Heart right ventricle (tissue), 16 donors: ENCODE data around the gene SALL4. TPM values are rescaled to one million over a fixed set of nuclear protein-coding genes. Genes with fewer than 3 reads are reported as not detected.

Experiments used
- ATAC-seq, 8 donors: fragments of 200-7000 bp; cut with Tn5 transposase; one replicate each; pipeline ENCODE4 v1.9.1; 2020; ENCODE audit warnings: mild to moderate bottlenecking in 8 of 8, moderate library complexity in 8 of 8, moderate number of reproducible peaks in 1 of 8
- DNase-seq, 2 donors: peaks; one replicate each; pipeline ENCODE4 v3.0.0-alpha.2; 2020
- H3K27ac ChIP-seq, 10 donors: fragments of 200-600 bp; sonication (generic) in 2 of 10; one replicate each; pipeline versions ENCODE4 v1.5.0 to v1.8.0; 2020 to 2022; ENCODE audit warnings: mild to moderate bottlenecking in 3 of 10
- H3K27me3 ChIP-seq, 7 donors: fragments of 200-600 bp; one replicate each; pipeline ENCODE4 v1.8.0; 2021 to 2022; ENCODE audit warnings: mild to moderate bottlenecking in 2 of 7
- H3K36me3 ChIP-seq, 9 donors: fragments of 200-600 bp; sonication (generic) in 1 of 9; one replicate each; pipeline versions ENCODE4 v1.5.0 to v1.8.0; 2020 to 2022; ENCODE audit warnings: mild to moderate bottlenecking in 2 of 9
- H3K4me1 ChIP-seq, 9 donors: fragments of 200-600 bp; sonication (generic) in 1 of 9; one replicate each; pipeline versions ENCODE4 v1.5.0 to v1.8.0; 2020 to 2022; ENCODE audit warnings: mild to moderate bottlenecking in 4 of 9
- H3K4me3 ChIP-seq, 10 donors: fragments of 200-600 bp; sonication (generic) in 2 of 10; one replicate each; pipeline versions ENCODE4 v1.5.0 to v1.8.0; 2020 to 2022; ENCODE audit warnings: mild to moderate bottlenecking in 7 of 10, moderate library complexity in 2 of 10
- H3K9me3 ChIP-seq, 11 donors: fragments of 200-600 bp in 10 of 11; sonication (generic) in 2 of 11; one replicate each; pipeline versions ENCODE4 v1.5.0 to v1.8.0; 2013 to 2022; ENCODE audit warnings: mild to moderate bottlenecking in 2 of 11, control low read depth in 1 of 11, moderate library complexity in 1 of 11
- WGBS, 2 donors: extraction: QIAGEN DNeasy Blood & Tissue Kit; methylation state at CpG; one replicate each; pipeline ENCODE4 v1.1.7; 2013; ENCODE audit warnings: inconsistent platforms in 1 of 2; 5-methylcytosine and 5-hydroxymethylcytosine counted together
- intact Hi-C, 10 donors: fragments of 100-400 bp; cut with DNase I; formaldehyde crosslinking; loops; one replicate each; pipeline versions ENCODE4 v1.11.1 to v1.14.2; 2022
- polyA plus RNA-seq, 2 donors: library from polyadenylated mRNA; stranded (reverse); fragments of 200-250 nt; gene quantifications; one replicate each; pipeline ENCODE4 v1.2.3, GENCODE V29; 2013
- total RNA-seq, 10 donors: library from RNA; stranded (reverse); fragmentation: NEBNext Ultra II Directional in 3 of 10; extraction: Animal tissue kit (Norgen Biotek cat#: 25700) in 3 of 10; gene quantifications; one replicate each; pipeline versions ENCODE4 v1.2.1 to v1.2.4, GENCODE V29; 2021 to 2023
- TF ChIP-seq, protein P1 (sequence below), 9 donors: fragments of 200-600 bp; sonication (generic) in 2 of 9; IDR thresholded peaks; one replicate each; pipeline versions ENCODE4 v1.5.0 to v1.8.0; 2021 to 2022; ENCODE audit warnings: antibody characterized with exemption in 9 of 9, mild to moderate bottlenecking in 5 of 9, moderate library complexity in 1 of 9
- donor health status: Arrhythmogenic right ventricular cardiomyopathy.
- donor health status: ischemic (EF 13 %, LVEDD 7.1; RV severe dilation, severe dysfunction).
- donor health status: healthy with polysubstance abuse.
- donor health status: DM: no; HTN: yes; CAD: no.
- donor health status: DM: no; HTN: no; CAD: no.
- donor health status: ischemic (EF 25% LVEDD 6.9; RV normal size, moderate dysfunction).
- donor health status: ischemic (EF 25% LVEDD 5.7; RV mildly dilated, moderate dysfunction).
- donor health status: healthy.
- donor health status: DM: yes; HTN: yes; CAD: no.
- donor health status: Ischemic cardiomyopathy.
- donor health status: ischemic (EF 35%, LVEDD 5.7; RV mildly dilated, moderate dysfunction).
- donor health status: nonischemic (EF 11% LVEDD 7.7; RV severe dilation, severe dysfunction).
- donor health status: DM: yes; HTN: yes; CAD: no.
- donor health status: PGD.
- donor health status: ischemic (EF 29% LVEDD 5.4; RV normal size, mild dysfunction).
- donor health status: nonischemic (EF 23%, LVEDD 6.1; RV moderate dilation, normal function).

The SALL4 gene
- total and polyA plus RNA-seq, 12 donors: 0.01 to 0.22 (median 0.06) TPM; not detected in 6

DNA sequence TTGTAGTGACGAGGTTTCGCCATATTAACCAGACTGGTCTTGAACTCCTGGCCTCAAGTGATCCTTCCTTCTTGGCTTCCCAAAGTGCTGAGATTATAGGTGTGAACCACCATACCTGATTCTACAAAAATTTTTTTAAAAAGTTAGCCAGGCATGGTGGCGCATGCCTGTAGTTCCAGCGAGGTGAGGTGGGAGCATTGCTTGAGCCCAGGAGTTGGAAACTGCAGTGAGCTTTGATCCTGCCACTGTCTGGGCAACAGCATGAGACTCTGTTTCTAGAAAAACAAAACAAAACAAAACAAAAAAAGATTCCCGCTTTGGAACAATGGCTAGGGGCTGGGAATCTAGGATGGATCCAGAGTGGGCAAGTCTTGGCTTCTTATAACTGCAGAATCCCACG, 35.1 kb upstream of the SALL4 start:
- Histone ChIP-seq H3K4me3 (no peak overlapping the region), H3K36me3 (no peaks in the 10 kb centered on the region), H3K4me1 (no peaks in the 10 kb centered on the region), H3K27me3 (peaks cover 0 to 8% (median 4%) of the 10 kb centered on the region in 7 donors), H3K27ac (no peak overlapping the region), H3K9me3 (no peaks in the 10 kb centered on the region)
- ATAC-seq: no peak
- no peak for DNase-seq
- TF ChIP-seq, protein P1, sequence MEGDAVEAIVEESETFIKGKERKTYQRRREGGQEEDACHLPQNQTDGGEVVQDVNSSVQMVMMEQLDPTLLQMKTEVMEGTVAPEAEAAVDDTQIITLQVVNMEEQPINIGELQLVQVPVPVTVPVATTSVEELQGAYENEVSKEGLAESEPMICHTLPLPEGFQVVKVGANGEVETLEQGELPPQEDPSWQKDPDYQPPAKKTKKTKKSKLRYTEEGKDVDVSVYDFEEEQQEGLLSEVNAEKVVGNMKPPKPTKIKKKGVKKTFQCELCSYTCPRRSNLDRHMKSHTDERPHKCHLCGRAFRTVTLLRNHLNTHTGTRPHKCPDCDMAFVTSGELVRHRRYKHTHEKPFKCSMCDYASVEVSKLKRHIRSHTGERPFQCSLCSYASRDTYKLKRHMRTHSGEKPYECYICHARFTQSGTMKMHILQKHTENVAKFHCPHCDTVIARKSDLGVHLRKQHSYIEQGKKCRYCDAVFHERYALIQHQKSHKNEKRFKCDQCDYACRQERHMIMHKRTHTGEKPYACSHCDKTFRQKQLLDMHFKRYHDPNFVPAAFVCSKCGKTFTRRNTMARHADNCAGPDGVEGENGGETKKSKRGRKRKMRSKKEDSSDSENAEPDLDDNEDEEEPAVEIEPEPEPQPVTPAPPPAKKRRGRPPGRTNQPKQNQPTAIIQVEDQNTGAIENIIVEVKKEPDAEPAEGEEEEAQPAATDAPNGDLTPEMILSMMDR (IDR thresholded peaks at IDR 0.05): no peak
- intact Hi-C loops: no loop called here
- WGBS, 2 donors: 81 to 83% methylated on average over 6 of the region's 6 CpGs

DNA sequence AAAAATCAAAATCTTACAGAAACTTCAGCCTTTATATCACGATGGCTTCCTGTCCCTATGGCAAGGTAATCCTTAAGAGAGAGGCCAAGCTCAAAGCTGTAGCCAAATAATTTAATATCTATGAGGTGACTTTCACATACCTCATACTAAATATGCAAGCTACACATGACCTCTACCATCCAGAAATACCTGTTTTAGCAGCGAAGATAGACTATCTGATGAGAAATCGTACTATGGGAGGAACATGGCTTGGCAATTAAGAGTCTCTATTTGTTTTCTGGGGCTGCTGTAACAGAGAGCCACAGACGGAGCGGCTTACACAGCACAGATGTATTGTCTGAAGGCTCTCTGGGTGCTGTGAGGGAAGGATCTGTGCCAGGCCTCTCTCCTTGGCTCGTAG, 31.0 kb upstream of the SALL4 start:
- TF ChIP-seq, protein P1 (IDR thresholded peaks at IDR 0.05): no peak
- ATAC-seq: no peak
- H3K27ac ChIP-seq: no peak overlapping the region
- no peaks in the 10 kb centered on the region for H3K4me1 ChIP-seq
- intact Hi-C loops: no loop called here
- 86 to 87% methylated on average over 6 of the region's 6 CpGs for WGBS, 2 donors
- no peaks in the 10 kb centered on the region for H3K36me3 ChIP-seq
- no peak for DNase-seq
- H3K4me3 ChIP-seq: no peak overlapping the region
- H3K27me3 ChIP-seq: peaks cover 0 to 5% (median 0%) of the 10 kb centered on the region in 7 donors
- no peaks in the 10 kb centered on the region for H3K9me3 ChIP-seq

DNA sequence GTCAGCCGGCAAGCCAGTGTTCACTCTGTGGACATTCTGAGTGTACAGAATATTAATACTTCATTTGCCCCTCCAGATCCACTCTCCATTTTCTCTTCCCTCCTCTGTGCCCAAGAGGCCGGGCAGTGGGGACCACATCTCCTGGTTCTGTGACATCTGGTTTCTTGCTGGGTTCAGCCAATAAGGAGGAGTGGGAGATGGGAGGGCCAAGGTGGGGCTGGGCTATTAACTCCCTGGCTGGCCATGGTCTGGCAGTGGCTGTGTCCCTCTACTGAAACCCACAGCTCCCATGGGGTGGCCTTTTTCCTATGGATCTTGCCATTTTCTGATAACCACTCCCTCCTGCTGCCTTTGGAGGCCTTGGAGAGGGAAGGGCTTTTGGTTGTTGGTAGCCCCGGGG, 30.0 kb upstream of the SALL4 start:
- H3K4me3 ChIP-seq: no peak overlapping the region
- H3K9me3 ChIP-seq: no peaks in the 10 kb centered on the region
- WGBS, 2 donors: 73 to 77% methylated on average over 3 of the region's 3 CpGs
- no peaks in the 10 kb centered on the region for H3K36me3 ChIP-seq
- TF ChIP-seq, protein P1 (IDR thresholded peaks at IDR 0.05): no peak
- DNase-seq (no peak), ATAC-seq (no peak)
- intact Hi-C loops: no loop called here
- H3K27me3 ChIP-seq: peaks cover 0 to 4% (median 0%) of the 10 kb centered on the region in 7 donors
- no peak overlapping the region for H3K27ac ChIP-seq
- no peaks in the 10 kb centered on the region for H3K4me1 ChIP-seq

DNA sequence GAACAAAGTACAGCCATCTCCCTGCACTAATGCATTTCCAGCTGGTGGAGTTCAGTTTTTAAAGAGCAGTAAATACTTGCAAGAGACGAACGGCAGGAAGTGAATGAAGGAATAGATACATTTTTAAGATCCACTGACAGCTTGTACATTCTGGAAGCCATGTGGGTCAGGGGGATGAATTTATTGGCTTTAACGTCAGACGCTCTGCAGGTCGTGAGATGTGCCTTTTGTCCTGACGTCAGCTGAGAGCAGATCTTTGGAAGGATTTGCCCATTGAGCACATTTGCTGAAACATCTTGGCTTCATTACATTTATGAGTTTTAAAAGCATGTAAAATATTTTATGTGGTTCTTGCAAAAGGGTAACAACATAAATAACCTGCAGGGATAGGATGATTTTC, 29.5 kb upstream of the SALL4 start:
- TF ChIP-seq, protein P1 (IDR thresholded peaks at IDR 0.05): no peak
- no peaks in the 10 kb centered on the region for H3K36me3 ChIP-seq
- no peak overlapping the region for H3K4me3 ChIP-seq
- H3K4me1 ChIP-seq: no peaks in the 10 kb centered on the region
- ATAC-seq (no peak), DNase-seq (no peak)
- no peak overlapping the region for H3K27ac ChIP-seq
- WGBS, 2 donors: 58 to 62% methylated on average over 6 of the region's 6 CpGs
- H3K27me3 ChIP-seq: peaks cover 0 to 7% (median 0%) of the 10 kb centered on the region in 7 donors
- intact Hi-C loops: no loop called here
- no peaks in the 10 kb centered on the region for H3K9me3 ChIP-seq
